SK-N-SH (cell line): ENCODE measurements around the gene DIAPH2. TPM values are rescaled to one million over a fixed set of nuclear protein-coding genes. Genes with fewer than 3 reads are reported as not detected.

ENCODE experiments used
- CTCF ChIA-PET: fragments of 300-600, 350-600 bp; formaldehyde crosslinking; extraction: SDS; loops from one replicate; lab custom pipeline; 2021; lab: Yijun Ruan, JAX
- POLR2A ChIA-PET: fragments of 350-600 bp; sonication (Branson Sonifier 250); formaldehyde crosslinking; extraction: SDS; loops from one replicate; lab custom pipeline; 2020; ENCODE audit warnings: antibody characterized with exemption, inconsistent platforms; lab: Yijun Ruan, JAX
- DNase-seq: peaks from one replicate; pipeline ENCODE4 v3.0.0; 2012
- H2AFZ ChIP-seq: fragments of 200-600 bp; sonication (generic); 2 replicates; pipeline ENCODE4 v1.8.1; 2016; ENCODE audit warnings: antibody characterized with exemption, mild to moderate bottlenecking, low read depth
- H3F3A ChIP-seq: fragments of 200-600 bp; sonication (generic); replicated peaks from 2 replicates; pipeline ENCODE3; 2016; ENCODE audit warnings: antibody characterized with exemption, mild to moderate bottlenecking; ENCODE audit not compliant: insufficient read depth
- H3K27ac ChIP-seq, 2 experiments: fragments of 200-500 bp in 1 of 2; fragments of 200-600 bp in 1 of 2; sonication (Bioruptor generic) in 1 of 2; sonication (generic), shearing (Covaris generic) in 1 of 2; 2 replicates each; pipeline versions ENCODE4 v1.5.1 to v1.6.1; 2014 to 2016; ENCODE audit warnings: low read depth in 2 of 2, inconsistent platforms in 1 of 2, low read length in 1 of 2, mild to moderate bottlenecking in 1 of 2, mixed read lengths in 1 of 2
- H3K27me3 ChIP-seq: fragments of 200-600 bp; sonication (generic), shearing (Covaris generic); 2 replicates; pipeline ENCODE4 v1.6.1; 2016; ENCODE audit warnings: mixed run types; ENCODE audit not compliant: insufficient read depth
- H3K36me3 ChIP-seq, 2 experiments: fragments of 200-500 bp in 1 of 2; fragments of 200-600 bp in 1 of 2; sonication (Bioruptor generic) in 1 of 2; sonication (generic) in 1 of 2; replicated peaks in 1 of 2; 2 replicates each; pipeline versions ENCODE3 to v1.5.1; 2014 to 2016; ENCODE audit warnings: low read length in 1 of 2, mild to moderate bottlenecking in 1 of 2; ENCODE audit not compliant: insufficient read depth in 2 of 2, control insufficient read depth in 1 of 2
- H3K4me1 ChIP-seq, 2 experiments: fragments of 200-500 bp in 1 of 2; fragments of 200-600 bp in 1 of 2; sonication (Bioruptor generic) in 1 of 2; sonication (generic), shearing (Covaris generic) in 1 of 2; 2 replicates each; pipeline versions ENCODE4 v1.5.1 to v1.6.1; 2014 to 2016; ENCODE audit warnings: low read depth in 1 of 2, low read length in 1 of 2, mixed run types in 1 of 2; ENCODE audit not compliant: insufficient read depth in 2 of 2, control insufficient read depth in 1 of 2
- H3K4me2 ChIP-seq: fragments of 200-600 bp; sonication (generic), shearing (Covaris generic); 2 replicates; pipeline ENCODE4 v1.6.1; 2017; ENCODE audit warnings: mixed run types
- H3K4me3 ChIP-seq, 2 experiments: fragments of 200-500 bp in 1 of 2; fragments of 200-600 bp in 1 of 2; sonication (Bioruptor generic) in 1 of 2; sonication (generic), shearing (Covaris generic) in 1 of 2; 2 replicates each; pipeline versions ENCODE4 v1.5.1 to v1.8.1; 2014 to 2016; ENCODE audit warnings: low read depth in 2 of 2, inconsistent platforms in 1 of 2, low read length in 1 of 2, mild to moderate bottlenecking in 1 of 2, mixed read lengths in 1 of 2, moderate library complexity in 1 of 2
- H3K79me2 ChIP-seq: fragments of 200-600 bp; sonication (generic); 2 replicates; pipeline ENCODE4 v1.8.1; 2017; ENCODE audit warnings: mild to moderate bottlenecking; ENCODE audit not compliant: insufficient read depth
- H3K9ac ChIP-seq: fragments of 200-600 bp; sonication (generic); 2 replicates; pipeline ENCODE4 v1.6.1; 2017; ENCODE audit warnings: mixed run types
- H3K9me2 ChIP-seq: fragments of 200-600 bp; sonication (generic); 2 replicates; pipeline ENCODE4 v1.6.1; 2017; ENCODE audit warnings: mixed run types
- H3K9me3 ChIP-seq: fragments of 200-600 bp; sonication (generic); 2 replicates; pipeline ENCODE4 v1.6.1; 2017; ENCODE audit warnings: mixed run types, mild to moderate bottlenecking, moderate library complexity
- H4K20me1 ChIP-seq: fragments of 200-600 bp; sonication (generic); 2 replicates; pipeline ENCODE4 v1.6.1; 2017; ENCODE audit warnings: mild to moderate bottlenecking, mixed run types; ENCODE audit not compliant: insufficient read depth
- CHD2 ChIP-seq: fragments of 150-350 bp; IDR thresholded peaks from 2 replicates; pipeline ENCODE4 v1.6.1; 2018; ENCODE audit warnings: low read length; ENCODE audit not compliant: partially characterized antibody
- ELF1 ChIP-seq: IDR thresholded peaks from 2 replicates; pipeline ENCODE4 v1.4.0; 2012
- EP300 ChIP-seq, 2 experiments: IDR thresholded peaks; 2 replicates each; pipeline versions ENCODE4 v1.4.0 to v1.6.1; 2012; ENCODE audit warnings: borderline replicate concordance in 1 of 2, low read depth in 1 of 2, low read length in 1 of 2
- EZH2phosphoT487 ChIP-seq: fragments of 200-600 bp; sonication (generic); IDR thresholded peaks from 2 replicates; pipeline ENCODE4 v1.6.1; 2017; ENCODE audit warnings: low read depth, mixed run types, mild to moderate bottlenecking, antibody characterized with exemption, moderate library complexity, borderline replicate concordance
- FOSL2 ChIP-seq: IDR thresholded peaks from 2 replicates; pipeline ENCODE4 v1.4.0; 2012; ENCODE audit warnings: low read depth, mild to moderate bottlenecking, moderate library complexity, borderline replicate concordance
- FOXM1 ChIP-seq: IDR thresholded peaks from 2 replicates; pipeline ENCODE4 v1.4.0; 2012; ENCODE audit warnings: low read depth, mild to moderate bottlenecking
- GATA2 ChIP-seq: sonication (generic); formaldehyde crosslinking; IDR thresholded peaks from 2 replicates; pipeline ENCODE4 v1.5.0; 2020; ENCODE audit warnings: mild to moderate bottlenecking, missing genetic modification reagents
- JUND ChIP-seq: IDR thresholded peaks from 2 replicates; pipeline ENCODE4 v1.4.0; 2012
- MXI1 ChIP-seq: IDR thresholded peaks from 2 replicates; pipeline ENCODE4 v1.6.1; 2012; ENCODE audit warnings: mild to moderate bottlenecking, low read depth, low read length, improper control_type of control experiment
- NRF1 ChIP-seq: IDR thresholded peaks from 2 replicates; pipeline ENCODE4 v1.6.1; 2012; ENCODE audit warnings: low read depth, mild to moderate bottlenecking, low read length
- PBX3 ChIP-seq: IDR thresholded peaks from 2 replicates; pipeline ENCODE4; 2012
- RAD21 ChIP-seq: IDR thresholded peaks from 2 replicates; pipeline ENCODE4 v1.6.1; 2012; ENCODE audit warnings: mild to moderate bottlenecking, low read length
- REST ChIP-seq: IDR thresholded peaks from 2 replicates; pipeline ENCODE4 v1.6.1; 2012; ENCODE audit warnings: mild to moderate bottlenecking, low read depth, low read length, moderate library complexity
- RXRA ChIP-seq: IDR thresholded peaks from 2 replicates; pipeline ENCODE4 v1.4.0; 2012; ENCODE audit warnings: low read depth, mild to moderate bottlenecking, borderline replicate concordance
- SMC3 ChIP-seq: IDR thresholded peaks from 2 replicates; pipeline ENCODE4 v1.6.1; 2012; ENCODE audit warnings: low read depth, low read length, improper control_type of control experiment
- TCF12 ChIP-seq: IDR thresholded peaks from 2 replicates; pipeline ENCODE4 v1.4.0; 2012
- TEAD4 ChIP-seq: IDR thresholded peaks from 2 replicates; pipeline ENCODE4 v1.4.0; 2012; ENCODE audit warnings: mild to moderate bottlenecking, borderline replicate concordance; ENCODE audit not compliant: insufficient read depth
- USF2 ChIP-seq: fragments of 150-350 bp; IDR thresholded peaks from 2 replicates; pipeline ENCODE4 v1.6.1; 2017; ENCODE audit warnings: antibody characterized with exemption, low read length, low read depth, borderline replicate concordance
- WGBS: methylation state at CpG from one replicate; pipeline ENCODE4 v1.1.6; 2017; ENCODE audit warnings: low lambda C conversion rate; 5-methylcytosine and 5-hydroxymethylcytosine counted together
- polyA plus RNA-seq, 3 experiments: library from polyadenylated mRNA; depleted of rRNA; stranded (reverse); fragments of >200 nt; gene quantifications; 2 replicates each; pipeline ENCODE4 v1.2.3, GENCODE V29; 2012
- TF ChIP-seq, protein P1 (sequence below): IDR thresholded peaks from 2 replicates; pipeline ENCODE4 v1.4.0; 2012; ENCODE audit warnings: low read depth, borderline replicate concordance
- TF ChIP-seq, protein P2 (sequence below): fragments of 200-600 bp; sonication (generic); IDR thresholded peaks from 2 replicates; pipeline ENCODE4 v1.6.1; 2017; ENCODE audit warnings: antibody characterized with exemption, mild to moderate bottlenecking, moderate library complexity
- TF ChIP-seq, protein P3 (sequence below): fragments of 150-350 bp; IDR thresholded peaks from 2 replicates; pipeline ENCODE4 v1.6.1; 2016; ENCODE audit warnings: mild to moderate bottlenecking, low read depth, low read length
- TF ChIP-seq, protein P4 (sequence below): IDR thresholded peaks from 2 replicates; pipeline ENCODE4 v1.4.0; 2012; ENCODE audit warnings: low read depth, borderline replicate concordance

Gene DIAPH2
- polyA plus RNA-seq, 1 of the 3 experiments (the other 2 are of a cell fraction), result 1.1 TPM

- no peak overlapping the region for H3K4me2 ChIP-seq
- ChIA-PET CTCF (interaction anchor here (0.6 to 1.6 kb wide), 10 partner anchors 8 to 397 kb away, joined by 3 to 10 read pairs (median 3); no protein-coding TSS in a partner anchor), POLR2A (no interaction called here)
- H3K9ac ChIP-seq, result no peak overlapping the region
- H3K27me3 ChIP-seq, result no peaks in the 10 kb centered on the region
- H4K20me1 ChIP-seq, result no peaks in the 10 kb centered on the region
- H3K79me2 ChIP-seq, result no peaks in the 10 kb centered on the region
- no peaks in the 10 kb centered on the region for H3K9me3 ChIP-seq
- H3K36me3 ChIP-seq, result no peaks in the 10 kb centered on the region
- peak; percentile 20 for DNase-seq
- H2AFZ ChIP-seq, result no peak overlapping the region
- H3K4me1 ChIP-seq, result no peaks in the 10 kb centered on the region
- no peaks in the 10 kb centered on the region for H3F3A ChIP-seq
- no peaks in the 10 kb centered on the region for H3K9me2 ChIP-seq
- no peak overlapping the region for H3K4me3 ChIP-seq
- TF ChIP-seq NRF1 (no peak), MXI1 (no peak), GATA2 (CRISPR knock-in tag) (no peak), CHD2 (no peak), PBX3 (no peak), RXRA (no peak), RAD21 (peak; percentile 73), USF2 (no peak), TCF12 (no peak), EP300 (IDR thresholded peaks at IDR 0.05; ENCODE audit: borderline replicate concordance in 1 of 2, low read depth in 1 of 2, low read length in 1 of 2) (no peak), REST (no peak), ELF1 (no peak), TEAD4 (no peak), JUND (no peak), SMC3 (peak; percentile 45), FOSL2 (no peak), FOXM1 (no peak), EZH2phosphoT487 (no peak)
- TF ChIP-seq, protein P1, sequence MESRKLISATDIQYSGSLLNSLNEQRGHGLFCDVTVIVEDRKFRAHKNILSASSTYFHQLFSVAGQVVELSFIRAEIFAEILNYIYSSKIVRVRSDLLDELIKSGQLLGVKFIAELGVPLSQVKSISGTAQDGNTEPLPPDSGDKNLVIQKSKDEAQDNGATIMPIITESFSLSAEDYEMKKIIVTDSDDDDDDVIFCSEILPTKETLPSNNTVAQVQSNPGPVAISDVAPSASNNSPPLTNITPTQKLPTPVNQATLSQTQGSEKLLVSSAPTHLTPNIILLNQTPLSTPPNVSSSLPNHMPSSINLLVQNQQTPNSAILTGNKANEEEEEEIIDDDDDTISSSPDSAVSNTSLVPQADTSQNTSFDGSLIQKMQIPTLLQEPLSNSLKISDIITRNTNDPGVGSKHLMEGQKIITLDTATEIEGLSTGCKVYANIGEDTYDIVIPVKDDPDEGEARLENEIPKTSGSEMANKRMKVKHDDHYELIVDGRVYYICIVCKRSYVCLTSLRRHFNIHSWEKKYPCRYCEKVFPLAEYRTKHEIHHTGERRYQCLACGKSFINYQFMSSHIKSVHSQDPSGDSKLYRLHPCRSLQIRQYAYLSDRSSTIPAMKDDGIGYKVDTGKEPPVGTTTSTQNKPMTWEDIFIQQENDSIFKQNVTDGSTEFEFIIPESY, result no peak
- TF ChIP-seq, protein P2, sequence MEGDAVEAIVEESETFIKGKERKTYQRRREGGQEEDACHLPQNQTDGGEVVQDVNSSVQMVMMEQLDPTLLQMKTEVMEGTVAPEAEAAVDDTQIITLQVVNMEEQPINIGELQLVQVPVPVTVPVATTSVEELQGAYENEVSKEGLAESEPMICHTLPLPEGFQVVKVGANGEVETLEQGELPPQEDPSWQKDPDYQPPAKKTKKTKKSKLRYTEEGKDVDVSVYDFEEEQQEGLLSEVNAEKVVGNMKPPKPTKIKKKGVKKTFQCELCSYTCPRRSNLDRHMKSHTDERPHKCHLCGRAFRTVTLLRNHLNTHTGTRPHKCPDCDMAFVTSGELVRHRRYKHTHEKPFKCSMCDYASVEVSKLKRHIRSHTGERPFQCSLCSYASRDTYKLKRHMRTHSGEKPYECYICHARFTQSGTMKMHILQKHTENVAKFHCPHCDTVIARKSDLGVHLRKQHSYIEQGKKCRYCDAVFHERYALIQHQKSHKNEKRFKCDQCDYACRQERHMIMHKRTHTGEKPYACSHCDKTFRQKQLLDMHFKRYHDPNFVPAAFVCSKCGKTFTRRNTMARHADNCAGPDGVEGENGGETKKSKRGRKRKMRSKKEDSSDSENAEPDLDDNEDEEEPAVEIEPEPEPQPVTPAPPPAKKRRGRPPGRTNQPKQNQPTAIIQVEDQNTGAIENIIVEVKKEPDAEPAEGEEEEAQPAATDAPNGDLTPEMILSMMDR, result peak; percentile 72
- TF ChIP-seq, protein P3, sequence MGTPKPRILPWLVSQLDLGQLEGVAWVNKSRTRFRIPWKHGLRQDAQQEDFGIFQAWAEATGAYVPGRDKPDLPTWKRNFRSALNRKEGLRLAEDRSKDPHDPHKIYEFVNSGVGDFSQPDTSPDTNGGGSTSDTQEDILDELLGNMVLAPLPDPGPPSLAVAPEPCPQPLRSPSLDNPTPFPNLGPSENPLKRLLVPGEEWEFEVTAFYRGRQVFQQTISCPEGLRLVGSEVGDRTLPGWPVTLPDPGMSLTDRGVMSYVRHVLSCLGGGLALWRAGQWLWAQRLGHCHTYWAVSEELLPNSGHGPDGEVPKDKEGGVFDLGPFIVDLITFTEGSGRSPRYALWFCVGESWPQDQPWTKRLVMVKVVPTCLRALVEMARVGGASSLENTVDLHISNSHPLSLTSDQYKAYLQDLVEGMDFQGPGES, result no peak
- TF ChIP-seq, protein P4, sequence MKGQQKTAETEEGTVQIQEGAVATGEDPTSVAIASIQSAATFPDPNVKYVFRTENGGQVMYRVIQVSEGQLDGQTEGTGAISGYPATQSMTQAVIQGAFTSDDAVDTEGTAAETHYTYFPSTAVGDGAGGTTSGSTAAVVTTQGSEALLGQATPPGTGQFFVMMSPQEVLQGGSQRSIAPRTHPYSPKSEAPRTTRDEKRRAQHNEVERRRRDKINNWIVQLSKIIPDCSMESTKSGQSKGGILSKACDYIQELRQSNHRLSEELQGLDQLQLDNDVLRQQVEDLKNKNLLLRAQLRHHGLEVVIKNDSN, result no peak
- WGBS, result 7% methylated on average over 2 of the region's 2 CpGs
- no peak overlapping the region for H3K27ac ChIP-seq
Observed at GRCh38 chrX:96770315-96770714, 85.7 kb downstream of the DIAPH2 start.
